Suppressor macrophage treated with lipopolysaccharide for 1 hour (primary cell): ENCODE measurements around the gene PLVAP.
"Not testable (repeated sequence)": the region's sequence is repeated elsewhere in the genome, so short reads cannot be mapped to it uniquely, and the experiment has no call there.

ENCODE experiments used
- DNase-seq, 3 donors: peaks; one replicate each; pipeline ENCODE4 v3.0.0-alpha.2; 2020 to 2022

Gene PLVAP

GRCh38 chr19:17398902-17399527 is 21.9 kb upstream of the PLVAP start:
- no peak for DNase-seq

DNA sequence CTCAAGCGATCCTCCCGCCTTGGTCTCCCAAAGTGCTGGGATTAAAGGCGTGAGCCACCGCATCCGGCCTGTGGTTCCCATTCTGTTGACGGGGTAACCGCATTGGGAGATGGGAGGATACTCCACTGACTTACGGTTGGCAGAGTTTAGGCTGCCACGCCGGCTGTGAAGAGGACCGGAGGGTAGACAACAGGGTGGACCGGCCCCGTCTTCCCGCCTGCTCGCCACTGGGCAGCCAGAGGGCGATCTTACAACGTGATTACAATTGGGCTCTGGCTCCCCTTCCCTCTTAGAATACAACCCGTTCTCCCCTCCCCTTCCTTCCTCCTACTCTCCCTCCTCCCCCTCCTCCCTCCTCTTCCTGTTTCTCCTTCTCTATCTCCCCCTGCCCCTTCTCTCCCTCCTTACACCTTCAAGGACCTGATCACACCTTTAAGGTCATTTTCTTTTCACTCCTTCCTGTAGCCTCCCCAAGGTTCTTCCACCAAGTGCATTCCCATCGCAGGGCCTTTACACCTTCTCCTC is 17.8 kb upstream of the PLVAP start:
- peak; percentile 57 to 87 (median 80) for DNase-seq

DNA sequence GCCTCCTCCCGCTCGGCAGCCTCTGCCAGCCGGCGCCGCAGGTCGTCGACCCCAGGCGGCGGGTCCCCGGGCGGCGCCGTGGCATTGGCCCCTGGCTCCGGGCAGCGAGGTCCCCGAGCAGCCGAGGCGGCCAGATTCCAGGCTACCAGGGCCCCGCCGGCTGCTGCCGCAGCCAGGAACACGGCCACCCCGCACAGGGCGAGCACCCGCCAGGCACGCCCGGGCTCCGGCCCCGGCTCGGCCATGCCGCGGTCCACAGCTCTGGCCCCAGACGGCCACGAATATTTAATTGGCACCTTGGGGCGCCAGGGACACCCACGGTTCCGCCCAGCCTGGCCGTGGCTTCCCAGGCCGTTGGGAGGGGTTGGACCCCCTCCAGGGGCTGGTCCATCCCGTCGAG is 16.8 kb upstream of the PLVAP start, which contains the start of gene CCDC194:
TSS of gene CCDC194 (minus strand) at position 283 of the 400 bp plus-strand sequence. CDS start at position 245, 38 bp downstream.
- no peak for DNase-seq

- no peak for DNase-seq
Measured at GRCh38 chr19:17393002-17393401, 15.9 kb upstream of the PLVAP start.

- peak; percentile 44 to 56 (median 49) for DNase-seq
Measured at GRCh38 chr19:17391371-17392151, 14.4 kb upstream of the PLVAP start.

- DNase-seq, result peak; percentile 94 to 99 (median 96)
Measured at GRCh38 chr19:17390665-17391370, 13.7 kb upstream of the PLVAP start.

DNA sequence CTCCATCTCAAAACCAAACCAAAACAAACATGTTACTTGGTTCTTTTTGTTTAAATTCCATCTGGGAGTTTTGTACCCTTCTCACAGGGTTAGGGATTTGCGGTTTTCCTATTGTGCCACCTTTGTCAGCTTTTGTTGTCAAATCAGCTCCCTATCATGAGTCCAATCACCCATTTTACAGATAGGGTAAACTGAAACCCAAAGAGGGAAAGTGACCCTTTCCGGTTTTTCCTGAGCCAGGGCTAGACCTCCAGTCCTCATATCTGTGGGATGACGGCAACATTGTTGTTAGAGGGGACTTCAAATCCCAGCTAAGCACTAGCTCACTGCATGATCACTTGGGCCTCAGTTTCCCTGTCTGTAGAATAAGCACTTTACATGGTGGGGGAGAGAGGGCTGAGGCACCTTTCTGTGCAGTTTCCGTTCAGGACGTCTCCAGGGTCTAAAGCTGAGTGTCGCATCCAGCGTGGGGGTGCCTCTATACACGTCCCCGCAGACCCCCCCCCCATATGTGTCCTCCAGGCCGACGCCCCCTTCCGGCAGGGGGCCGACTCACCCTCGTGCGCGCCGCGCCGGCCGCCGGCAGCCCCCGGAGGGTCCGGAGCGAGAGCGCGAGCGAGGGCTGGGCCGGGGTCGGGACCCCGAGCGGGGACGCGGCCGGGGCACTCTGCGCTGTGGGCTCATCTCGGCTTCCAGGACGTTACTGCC is 13.0 kb upstream of the PLVAP start:
- DNase-seq, result peak in 1 of 3 donors; percentile 19

DNA sequence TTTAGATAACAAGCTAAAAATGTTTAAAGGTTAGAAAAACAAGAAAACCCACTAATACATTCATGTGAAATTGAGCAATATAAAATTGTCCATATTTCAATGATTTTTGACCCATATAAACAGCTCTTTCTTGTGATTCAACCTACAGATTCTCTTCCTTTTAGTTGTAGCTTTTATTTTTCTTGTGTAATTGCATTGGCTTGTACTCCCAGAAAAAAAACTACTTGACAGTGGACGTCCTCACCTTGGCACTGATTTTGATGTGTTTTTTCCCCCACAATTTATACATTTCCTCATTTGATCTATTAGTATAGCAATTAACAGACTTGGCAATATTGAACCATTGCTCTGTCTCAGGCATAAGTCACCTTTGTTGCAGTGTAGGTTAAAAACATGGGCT is 12.1 kb upstream of the PLVAP start:
- DNase-seq, result no peak

GRCh38 chr19:17385878-17386611 is 8.9 kb upstream of the PLVAP start:
- peak; percentile 67 to 85 (median 73) for DNase-seq

- no peak for DNase-seq
Measured at GRCh38 chr19:17380426-17381138, 3.4 kb upstream of the PLVAP start.

DNA sequence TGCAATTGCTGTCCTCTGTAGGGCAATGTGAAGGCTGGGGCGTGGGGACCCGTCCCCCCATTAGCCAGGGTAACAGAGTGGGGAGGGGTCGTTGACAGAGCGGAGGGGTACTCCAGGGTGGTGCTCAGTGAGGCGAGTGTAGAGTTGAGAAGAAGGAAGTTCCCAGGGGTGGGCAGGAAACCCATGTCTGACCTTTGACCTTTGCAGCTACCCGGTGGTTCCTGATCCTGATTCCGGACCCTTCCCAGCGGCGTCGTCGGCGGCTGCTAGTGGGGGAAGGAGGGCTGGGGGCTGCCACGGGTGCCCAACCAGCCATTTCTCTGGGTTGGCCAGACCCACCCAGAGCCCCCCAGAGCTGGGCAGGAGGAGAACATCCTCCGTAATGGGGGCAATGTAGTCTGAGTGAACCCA is 2.1 kb upstream of the PLVAP start:
- no peak for DNase-seq

GRCh38 chr19:17378271-17378670 is 1.1 kb upstream of the PLVAP start:
- DNase-seq, result no peak

DNA sequence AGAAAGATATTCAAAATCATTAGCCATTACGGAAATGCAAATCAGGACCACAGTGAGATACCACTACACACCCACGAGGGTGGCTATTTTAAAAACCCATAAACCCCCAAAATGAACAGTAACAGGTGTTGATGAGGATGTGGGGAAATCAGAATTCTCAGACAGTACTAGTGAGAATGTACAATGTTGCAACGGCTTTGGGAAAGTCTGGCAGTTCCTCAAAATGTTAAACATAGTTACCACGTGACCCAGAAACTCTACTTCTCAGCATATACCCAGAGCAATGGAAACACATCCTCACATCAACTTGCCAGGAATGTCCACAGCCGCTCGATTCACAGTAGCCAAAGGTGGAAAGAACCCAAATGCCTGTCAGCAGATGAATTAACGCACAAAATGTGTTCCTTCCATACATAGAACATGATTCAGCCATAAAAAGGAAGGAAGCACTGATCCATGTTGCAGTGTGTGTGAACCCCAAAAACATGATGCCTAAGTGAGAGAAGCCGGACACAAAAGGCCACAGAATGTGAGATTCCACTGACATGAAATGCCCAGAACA is 7.0 kb downstream of the PLVAP start:
- peak; percentile 86 to 96 (median 91) for DNase-seq

GRCh38 chr19:17365361-17365760 is 11.8 kb downstream of the PLVAP start:
- no peak for DNase-seq

GRCh38 chr19:17363852-17364605 is 13.1 kb downstream of the PLVAP start:
- DNase-seq, result not testable (repeated sequence)

GRCh38 chr19:17359905-17360800 is 17.0 kb downstream of the PLVAP start:
- DNase-seq, result no peak

- DNase-seq, result no peak
Measured at GRCh38 chr19:17358395-17358794, 18.7 kb downstream of the PLVAP start.

DNA sequence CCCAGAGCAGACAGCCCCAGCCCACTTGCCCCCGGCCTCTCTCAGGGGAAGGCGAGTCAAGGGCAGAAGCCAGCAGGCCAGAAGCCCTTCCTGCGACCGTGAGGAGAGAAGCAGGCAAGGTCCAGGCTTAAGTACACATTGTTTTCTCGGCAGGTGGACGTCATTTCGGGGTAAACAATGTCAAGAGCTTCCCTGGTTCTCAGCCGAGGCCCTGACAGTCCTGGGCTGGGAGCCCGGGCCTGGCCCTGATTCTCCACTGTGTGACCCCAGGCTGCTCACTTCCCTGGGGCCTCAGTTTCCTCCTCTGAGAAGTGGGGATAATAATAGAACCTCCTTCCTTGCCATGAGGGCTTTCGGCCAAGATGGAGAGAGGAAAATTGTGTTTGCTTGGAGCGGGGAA is 19.4 kb downstream of the PLVAP start:
- DNase-seq, result no peak

DNA sequence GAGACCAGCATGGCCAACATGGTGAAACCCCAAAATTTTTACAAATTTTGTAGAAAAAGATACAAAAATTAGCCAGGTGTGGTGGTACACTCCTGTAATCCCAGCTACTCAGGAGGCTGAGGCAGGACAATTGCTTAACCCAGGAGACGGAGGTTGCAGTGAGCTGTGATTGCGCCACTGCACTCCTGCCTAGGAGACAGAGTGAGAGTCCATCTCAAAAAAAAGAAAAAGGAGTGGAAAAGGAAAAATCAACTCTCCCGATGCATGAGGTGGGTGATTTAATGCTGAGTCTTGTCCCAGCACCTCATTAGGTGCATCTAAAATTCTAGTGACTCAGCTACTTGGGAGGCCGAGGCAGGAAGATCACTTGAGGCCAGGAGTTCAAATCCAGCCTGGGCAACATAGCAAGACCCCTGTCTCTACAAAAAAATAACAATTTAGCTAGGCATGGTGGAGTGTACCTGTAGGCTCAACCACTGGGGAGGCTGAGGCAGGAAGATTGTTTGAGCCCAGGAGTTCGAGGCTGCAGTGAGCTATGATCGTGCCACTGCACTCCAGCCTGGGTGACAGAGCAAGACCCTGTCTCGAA is 20.0 kb downstream of the PLVAP start:
- no peak for DNase-seq
